Astrocyte of the cerebellum (primary cell): ENCODE data around the gene SHC4.
A peak's percentile ranks its signal among the peaks of the same experiment; 100 is the strongest.

Experiments used
- DNase-seq: peaks from one replicate; pipeline ENCODE4 v3.0.0-alpha.2; 2011; ENCODE audit warnings: low read depth
- H3K4me3 ChIP-seq: 2 replicates; pipeline ENCODE4 v1.5.1; 2011; ENCODE audit warnings: mild to moderate bottlenecking, low read depth, low read length, moderate library complexity
- CTCF ChIP-seq: IDR thresholded peaks from 2 replicates; pipeline ENCODE4 v1.5.1; 2012; ENCODE audit warnings: low read length, low read depth, moderate library complexity, mild to moderate bottlenecking; ENCODE audit errors: missing control alignments
- in situ Hi-C: cut with HindIII; loops from 2 replicates; pipeline ENCODE4 v1.10.0; 2017; ENCODE audit warnings: low sequenced_read_pairs

SHC4 gene

DNA sequence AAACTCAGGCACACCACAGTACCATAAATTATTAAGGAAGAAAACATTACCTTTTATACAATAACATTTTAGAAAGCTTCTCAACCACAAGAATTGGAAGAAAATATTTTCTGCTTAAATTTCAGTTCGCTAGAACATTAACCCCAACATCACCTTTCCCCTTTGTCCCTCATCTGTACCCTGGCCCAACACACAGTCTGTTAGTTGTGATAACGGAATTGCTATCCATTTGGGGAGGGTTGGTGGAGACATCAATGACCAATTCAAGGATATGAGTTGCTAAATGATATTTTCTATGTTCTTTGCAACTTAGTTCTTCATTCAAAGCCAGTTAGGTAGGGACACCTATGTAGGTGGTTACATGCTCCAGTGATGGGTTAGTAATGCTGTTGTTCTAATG, 80.0 kb downstream of the SHC4 start:
- no peak overlapping the region for H3K4me3 ChIP-seq
- TF ChIP-seq CTCF: no peak
- DNase-seq: no peak
- in situ Hi-C loops: no loop called here

GRCh38 chr15:48880070-48880634, 83.6 kb downstream of the SHC4 start:
- DNase-seq: no peak
- in situ Hi-C loops: no loop called here
- TF ChIP-seq CTCF: no peak
- H3K4me3 ChIP-seq: peak overlapping the region; percentile 7

DNA sequence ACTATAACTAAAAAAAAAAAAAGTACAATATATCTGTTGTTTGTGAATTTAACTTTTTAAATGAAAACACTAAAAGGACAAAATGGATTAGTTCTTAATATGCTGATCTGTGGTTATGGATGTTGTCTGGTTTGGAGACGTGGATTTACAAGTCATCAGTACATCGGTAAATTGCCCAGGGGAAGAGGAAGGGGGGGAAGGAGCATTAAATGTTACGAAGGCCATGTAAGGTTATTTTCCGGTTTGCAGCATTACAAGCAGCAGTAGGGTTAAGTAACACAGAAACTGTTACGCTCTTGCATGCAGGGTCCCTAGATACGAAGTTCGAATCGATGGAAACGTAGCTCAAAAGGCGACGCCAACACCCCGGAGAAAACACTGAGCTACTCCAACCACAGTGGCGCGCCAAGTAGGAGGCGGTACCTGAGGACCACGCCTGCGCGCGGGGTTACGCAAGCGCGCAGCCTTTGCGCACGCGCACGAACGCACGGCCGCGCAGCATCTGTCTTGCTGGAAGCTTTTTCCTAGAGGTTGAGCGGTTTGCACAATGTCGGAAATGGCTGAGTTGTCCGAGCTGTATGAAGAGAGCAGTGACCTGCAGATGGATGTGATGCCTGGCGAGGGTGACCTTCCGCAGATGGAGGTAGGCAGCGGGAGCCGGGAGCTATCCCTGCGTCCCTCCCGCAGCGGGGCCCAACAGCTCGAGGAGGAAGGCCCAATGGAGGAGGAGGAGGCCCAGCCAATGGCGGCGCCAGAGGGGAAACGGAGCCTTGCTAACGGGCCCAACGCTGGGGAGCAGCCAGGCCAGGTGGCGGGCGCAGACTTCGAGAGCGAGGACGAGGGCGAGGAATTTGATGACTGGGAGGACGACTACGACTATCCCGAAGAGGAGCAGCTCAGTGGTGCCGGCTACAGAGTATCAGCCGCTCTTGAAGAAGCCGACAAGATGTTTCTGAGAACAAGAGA, 85.8 kb downstream of the SHC4 start, which contains the start of gene EID1:
Gene EID1, plus strand, starts transcription at position 505 of the 966 bp plus-strand sequence. Its CDS starts 43 bp downstream, at position 548.
- peak; percentile 89 for DNase-seq
- no peak for TF ChIP-seq CTCF
- H3K4me3 ChIP-seq: peak within 1 kb of the TSS; percentile 93
- in situ Hi-C loops: loop anchor here (5.0 to 10.0 kb wide), 3 partner anchors 64 to 267 kb away; no protein-coding TSS in a partner anchor

DNA sequence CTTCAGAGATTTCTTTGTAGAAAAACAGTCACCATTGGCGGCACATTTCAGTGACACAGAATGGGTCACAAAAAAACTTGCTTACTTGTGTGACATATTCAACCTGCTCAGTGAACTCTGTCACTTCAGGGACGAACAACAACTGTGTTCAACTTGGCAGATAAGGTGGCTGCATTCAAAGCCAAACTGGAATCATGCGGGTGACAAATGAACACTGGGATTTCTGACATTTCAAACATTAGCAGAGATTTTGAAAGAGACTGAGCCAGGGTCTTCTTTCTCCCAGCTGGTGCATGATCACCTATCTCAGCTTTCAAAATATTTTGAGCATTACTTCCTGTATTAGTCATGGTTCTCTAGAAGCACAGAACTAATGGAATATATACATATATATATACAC, 87.7 kb downstream of the SHC4 start:
- no peak for DNase-seq
- in situ Hi-C loops: loop anchor here (5.0 to 10.0 kb wide), 3 partner anchors 66 to 269 kb away; no protein-coding TSS in a partner anchor
- no peak for TF ChIP-seq CTCF
- H3K4me3 ChIP-seq: no peak overlapping the region

GRCh38 chr15:48875241-48875960, 88.3 kb downstream of the SHC4 start:
- no peak for DNase-seq
- no peak overlapping the region for H3K4me3 ChIP-seq
- in situ Hi-C loops: loop anchor here (5.0 to 10.0 kb wide), 3 partner anchors 67 to 269 kb away; no protein-coding TSS in a partner anchor
- no peak for TF ChIP-seq CTCF

DNA sequence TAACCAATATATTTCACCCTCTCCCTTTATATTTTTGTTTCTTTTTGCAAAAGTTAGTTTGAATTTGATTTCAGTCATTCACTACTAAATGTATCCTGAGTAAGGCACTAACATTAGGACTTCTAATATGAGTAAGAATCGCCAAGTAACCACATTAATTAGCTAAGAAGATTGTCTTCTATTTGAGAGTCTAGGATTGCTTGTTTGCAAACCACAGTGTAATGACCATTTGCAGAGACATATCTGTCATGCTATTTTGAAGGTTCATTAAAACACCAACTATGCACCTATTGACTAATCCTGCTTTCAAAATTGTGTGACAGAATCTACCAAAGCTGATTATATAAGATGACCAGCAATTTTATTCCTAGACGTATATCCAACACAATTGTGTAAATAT, 91.1 kb downstream of the SHC4 start:
- no peak for TF ChIP-seq CTCF
- DNase-seq: no peak
- no peak overlapping the region for H3K4me3 ChIP-seq
- in situ Hi-C loops: loop anchor here (10.0 kb wide), 1 partner anchor 272 kb away; no protein-coding TSS in a partner anchor
